ENCODE measurements around the gene ATRIP. TPM values are rescaled to one million over a fixed set of nuclear protein-coding genes. Genes with fewer than 3 reads are reported as not detected.
"Not testable (repeated sequence)": the region's sequence is repeated elsewhere in the genome, so short reads cannot be mapped to it uniquely, and the experiment has no call there.

ATRIP gene
- total and polyA plus RNA-seq, 2 of the 8 experiments (the other 6 are each of a cell fraction or from before 2014, with no cell fraction given): 18.5 to 20.2 TPM

GRCh38 chr3:48461767-48462166, 15.2 kb downstream of the ATRIP start:
- not testable (repeated sequence) for H2BK12ac ChIP-seq (ENCODE audit: low read depth, low read length); H3K56ac ChIP-seq (replicated peaks; ENCODE audit: insufficient read length, low read depth, low read length); H3K27ac ChIP-seq (ENCODE audit: low read depth, low read length); H2AFZ ChIP-seq (ENCODE audit: low read length); H2AK5ac ChIP-seq (ENCODE audit: low read depth, low read length); H2BK5ac ChIP-seq (ENCODE audit: low read depth, low read length); H4K20me1 ChIP-seq (replicated peaks in 1 of 2; ENCODE audit: control insufficient read depth in 1 of 2, insufficient read depth in 2 of 2, low read length in 2 of 2); H3K79me2 ChIP-seq (ENCODE audit: control insufficient read depth in 1 of 2, insufficient read depth in 2 of 2, low read length in 2 of 2); H4K91ac ChIP-seq (replicated peaks; ENCODE audit: insufficient read length, low read length); H4K8ac ChIP-seq (ENCODE audit: extremely low read depth, insufficient read depth, low read length); H3K9me3 ChIP-seq (ENCODE audit: insufficient read depth in 2 of 2, low read depth in 1 of 2, low read length in 1 of 2); H4K5ac ChIP-seq (ENCODE audit: insufficient read length, low read depth, low read length); H3K18ac ChIP-seq (ENCODE audit: extremely low read depth, low read length); H3K4me3 ChIP-seq (ENCODE audit: extremely low read depth in 1 of 4, insufficient read depth in 2 of 4, low read depth in 3 of 4, low read length in 4 of 4); DNase-seq (ENCODE audit: low read depth in 1 of 2, low spot score in 2 of 2); H3K27me3 ChIP-seq (replicated peaks in 1 of 4; ENCODE audit: control insufficient read depth in 3 of 4, extremely low read depth in 1 of 4, insufficient read depth in 3 of 4, low read length in 3 of 4); H3K9ac ChIP-seq (replicated peaks in 1 of 4; ENCODE audit: extremely low read depth in 1 of 4, low read depth in 3 of 4, low read length in 3 of 4); H3K79me1 ChIP-seq (ENCODE audit: low read depth, low read length); FAIRE-seq; H3K23ac ChIP-seq (ENCODE audit: insufficient read length); H3K4me2 ChIP-seq (ENCODE audit: insufficient read depth in 1 of 2, low read depth in 2 of 2, low read length in 2 of 2); H2BK15ac ChIP-seq (ENCODE audit: low read length); H3K14ac ChIP-seq (ENCODE audit: insufficient read length); H3K4ac ChIP-seq (replicated peaks; ENCODE audit: insufficient read length, low read depth, low read length); H2BK20ac ChIP-seq (ENCODE audit: low read length); H3K23me2 ChIP-seq (ENCODE audit: low read depth, low read length); H2BK120ac ChIP-seq (replicated peaks; ENCODE audit: low read depth, low read length)
- H3K36me3 ChIP-seq (ENCODE audit: control insufficient read depth in 2 of 4, insufficient read depth in 4 of 4, low read length in 3 of 4): peaks cover 12 to 39% (median 34%) of the 10 kb centered on the region in 4 experiments
- ChIA-PET POLR2A (ENCODE audit: partially characterized antibody) (interaction anchor here (0.7 to 8.1 kb wide), 11 partner anchors 10 to 96 kb away, joined by 3 to 83 read pairs (median 5); partner anchors contain the start of genes ATRIP, CCDC51, SHISA5 and TMA7), CTCF (ENCODE audit: partially characterized antibody) (interaction anchor here (0.7 to 21.5 kb wide), 8 partner anchors 11 to 223 kb away, joined by 3 to 251 read pairs (median 5); partner anchors contain the start of gene SHISA5)
- peaks cover 0 to 18% (median 11%) of the 10 kb centered on the region in 4 experiments; a peak in 5 of 7 replicates for H3K4me1 ChIP-seq (replicated peaks in 1 of 4; ENCODE audit: control insufficient read depth in 3 of 4, insufficient read depth in 4 of 4, low read length in 3 of 4)
- WGBS, 2 experiments (ENCODE audit: extremely low coverage in 1 of 2, insufficient coverage in 1 of 2, insufficient read length in 1 of 2, insufficient replicate concordance in 2 of 2, low coverage in 1 of 2, low lambda C conversion rate in 2 of 2, missing lambda C conversion rate in 1 of 2): 96% methylated on average over 7 of the region's 7 CpGs; no CpG with 5 or more reads in 1 of the 2 experiments

Measured in H1 (cell line).